H1 (cell line): ENCODE measurements around the gene NEGR1. TPM values are rescaled to one million over a fixed set of nuclear protein-coding genes. Genes with fewer than 3 reads are reported as not detected.

Experiments
- ASH2L ChIP-seq: fragments of 200-600, 300-600 bp; sonication (generic); IDR thresholded peaks from one replicate; pipeline ENCODE4 v1.7.1; 2017; ENCODE audit warnings: low read length
- BRCA1 ChIP-seq: IDR thresholded peaks from 2 replicates; pipeline ENCODE4 v1.6.1; 2012; ENCODE audit warnings: low read depth, low read length, improper control_type of control experiment
- JUN ChIP-seq: IDR thresholded peaks from 2 replicates; pipeline ENCODE4 v1.6.1; 2011; ENCODE audit warnings: low read depth, mild to moderate bottlenecking, improper control_type of control experiment, low read length
- polyA plus RNA-seq, 7 experiments: library from polyadenylated mRNA; depleted of rRNA in 3 of 7; stranded (reverse) in 5 of 7; unstranded in 2 of 7; fragments of >200 nt in 5 of 7; fragments of 200-250 nt in 2 of 7; gene quantifications; 1 replicate in 5 of 7; 2 replicates in 1 of 7; 4 replicates in 1 of 7; pipeline versions ENCODE4 v1.2.1 to v1.2.3, GENCODE V29; 2011 to 2013; ENCODE audit warnings: missing spikeins in 2 of 7, mixed read lengths in 2 of 7
- total RNA-seq: library from RNA; stranded (reverse); fragmentation: NEBNext Ultra II Directional; extraction: Animal tissue kit (Norgen Biotek cat#: 25700); gene quantifications from 2 replicates; pipeline ENCODE4 v1.2.1, GENCODE V29; 2021

The NEGR1 gene
- total and polyA plus RNA-seq, 2 of the 8 experiments (the other 6 are each of a cell fraction or from before 2014, with no cell fraction given), result 0.71 to 1.3 TPM

DNA sequence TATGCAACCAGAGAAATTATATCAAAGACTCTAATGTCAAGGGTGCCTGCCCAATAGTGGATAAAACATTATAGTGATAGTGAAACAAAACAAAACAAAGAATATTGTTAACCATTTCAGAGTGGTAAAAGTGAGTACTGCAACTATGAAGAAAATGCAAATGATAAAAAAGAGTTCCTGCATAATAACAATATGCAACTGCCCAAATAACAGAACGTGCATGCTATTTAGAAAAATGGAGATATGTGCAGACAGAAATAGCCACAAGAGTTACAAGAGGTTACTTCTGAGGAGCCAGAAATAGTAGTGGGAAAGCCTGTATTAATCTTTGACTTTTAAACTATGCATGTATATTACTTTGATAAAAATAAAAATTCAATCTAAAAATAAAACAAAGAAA lies 302.5 kb downstream of the NEGR1 start (continued):
- TF ChIP-seq BRCA1, result no peak
- TF ChIP-seq ASH2L, result no peak
- no peak for TF ChIP-seq JUN
